ENCODE data around the gene DTNB.
"Not testable (repeated sequence)": the region's sequence is repeated elsewhere in the genome, so short reads cannot be mapped to it uniquely, and the experiment has no call there.

The DTNB gene

DNA sequence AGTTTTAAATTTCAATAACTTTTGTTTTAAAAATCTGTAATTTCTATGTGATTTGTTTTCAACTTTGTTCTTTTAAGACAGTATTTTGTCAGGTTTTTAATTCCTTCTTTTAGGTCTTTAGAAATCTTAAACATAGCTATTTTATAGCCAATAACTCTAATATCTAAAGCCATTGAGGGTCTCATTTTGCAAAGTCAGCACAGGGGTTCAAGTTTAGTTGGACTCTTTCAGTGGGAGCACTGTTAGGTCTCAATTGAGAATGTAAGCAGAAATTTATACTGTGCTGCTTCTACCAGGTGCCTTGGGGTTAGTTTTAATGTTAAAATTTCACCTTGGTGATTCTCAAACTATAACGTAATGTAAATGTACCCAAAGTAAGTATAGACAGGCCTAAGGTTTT is 226.4 kb downstream of the DTNB start:
- DNase-seq, result no peak

DNA sequence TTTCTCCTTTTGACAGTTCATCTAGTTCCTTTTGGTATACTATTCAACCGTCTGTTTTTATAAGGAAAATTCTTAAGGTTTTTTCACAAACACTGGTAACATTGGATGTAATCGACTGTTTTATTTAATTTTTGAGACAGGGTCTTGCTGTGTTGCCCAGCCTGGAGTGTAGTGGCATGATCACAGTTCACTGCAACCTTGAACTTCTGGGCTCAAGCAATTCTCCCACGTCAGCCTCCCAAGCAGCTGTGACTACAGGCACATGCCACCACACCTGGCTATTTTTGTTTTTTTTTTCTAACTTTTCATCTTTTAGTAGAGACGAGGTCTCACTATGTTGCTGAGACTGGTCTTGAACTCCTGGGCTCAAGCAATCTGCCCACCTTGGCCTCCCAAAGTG is 227.3 kb downstream of the DTNB start:
- no peak for DNase-seq

DNA sequence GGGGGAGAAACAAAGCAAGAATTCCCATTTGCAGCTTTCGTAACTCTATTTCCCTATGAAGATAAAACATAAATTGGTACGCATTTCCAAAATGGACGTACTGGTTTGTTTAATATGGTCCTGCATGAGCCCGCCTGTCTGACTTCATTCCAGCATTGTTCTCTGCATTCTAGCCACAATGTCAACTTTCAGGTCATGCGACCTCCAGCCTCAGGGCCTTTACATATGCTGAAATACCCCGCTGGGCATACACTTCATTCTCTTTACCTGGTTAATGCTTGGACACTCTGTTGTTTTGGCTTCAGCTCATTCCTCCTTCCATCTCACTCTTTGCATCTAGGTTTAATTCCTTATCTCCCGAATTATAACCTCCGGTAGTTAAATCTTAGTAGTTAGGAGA is 227.9 kb downstream of the DTNB start:
- DNase-seq, result no peak

DNA sequence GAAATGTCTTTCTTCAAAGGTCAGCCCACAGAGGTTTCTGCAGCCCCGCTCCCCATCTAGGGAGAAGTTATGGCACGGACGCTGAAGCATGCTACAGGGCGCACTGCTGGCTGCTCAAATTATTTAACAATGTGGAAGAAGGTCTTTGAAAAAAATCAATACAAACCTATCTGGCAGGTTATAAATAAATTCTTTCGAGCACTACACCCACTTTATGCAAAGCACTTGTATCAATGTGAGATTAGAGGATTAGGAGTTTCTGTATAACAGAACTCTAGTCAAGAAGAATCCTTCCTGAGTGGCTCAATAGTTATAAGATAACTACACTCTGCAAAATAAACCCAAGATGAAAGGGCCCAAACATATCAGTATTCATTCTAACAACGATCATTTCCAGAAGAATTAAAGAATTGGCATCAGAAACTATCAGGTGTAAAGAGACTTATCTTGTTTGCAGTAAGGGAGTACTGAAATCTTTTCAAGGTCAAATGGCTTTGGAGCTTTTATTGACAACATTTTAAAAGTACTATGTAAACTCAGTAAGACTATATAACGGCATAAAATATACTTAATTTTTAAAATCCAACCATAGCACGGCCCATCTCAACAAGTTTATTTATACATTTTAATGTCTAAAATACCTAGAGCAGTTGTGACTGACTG is 228.6 kb downstream of the DTNB start:
- DNase-seq, result no peak

DNA sequence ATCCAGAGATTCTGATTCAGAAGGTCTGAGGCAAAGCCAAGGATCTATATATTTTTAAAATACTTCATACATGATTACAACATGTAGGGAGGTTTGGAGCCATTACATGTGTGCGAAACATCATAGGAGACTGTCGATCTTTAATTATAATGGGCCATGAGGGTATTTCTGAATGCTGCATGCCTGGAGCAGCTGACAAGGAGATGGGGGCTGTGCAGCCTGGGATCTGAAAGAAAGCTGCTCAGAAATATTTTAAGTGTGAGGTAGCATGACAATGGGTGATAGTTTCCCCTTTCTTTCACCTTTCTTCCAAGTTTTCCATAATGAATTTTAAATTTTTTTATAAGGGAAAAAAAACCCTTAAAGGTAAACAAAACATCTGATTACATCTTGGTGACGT is 229.6 kb downstream of the DTNB start:
- DNase-seq, result no peak

DNA sequence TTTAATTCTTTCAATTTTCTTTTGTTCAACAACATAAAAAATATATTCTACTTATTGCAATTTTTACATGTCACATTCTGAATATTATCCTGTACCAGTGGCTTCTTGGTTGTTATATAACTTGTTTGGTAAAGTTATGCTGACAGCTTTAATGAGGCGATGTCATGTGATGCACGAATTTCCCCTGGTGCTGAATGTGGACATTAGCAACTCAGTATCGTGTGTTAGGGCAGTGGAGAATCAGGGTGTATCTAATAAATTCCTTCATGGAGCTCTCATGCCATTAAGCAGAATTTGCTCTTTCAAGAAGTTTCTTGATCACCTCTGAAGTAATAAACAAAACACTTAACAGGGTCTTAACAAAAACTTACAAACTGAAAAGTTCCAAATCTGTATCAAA is 232.0 kb downstream of the DTNB start:
- no peak for DNase-seq

DNA sequence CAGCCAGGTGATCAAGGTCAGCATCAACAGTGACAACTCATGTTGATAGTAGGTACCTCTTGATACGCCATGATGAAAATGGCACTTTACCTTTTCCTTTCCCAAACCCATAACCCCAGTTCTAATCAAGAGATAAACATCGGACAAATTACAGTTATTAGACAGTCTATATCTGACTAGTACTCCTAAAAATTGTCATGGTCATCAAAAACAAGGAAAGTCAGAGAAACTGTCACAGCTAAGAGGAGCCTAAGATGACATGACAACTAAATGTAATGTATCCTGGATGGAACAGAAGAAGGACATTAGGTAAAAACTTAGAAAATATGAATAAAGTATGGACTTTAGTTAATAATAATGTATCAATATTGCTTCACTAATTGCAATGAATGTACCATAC is 234.6 kb downstream of the DTNB start:
- no peak for DNase-seq

DNA sequence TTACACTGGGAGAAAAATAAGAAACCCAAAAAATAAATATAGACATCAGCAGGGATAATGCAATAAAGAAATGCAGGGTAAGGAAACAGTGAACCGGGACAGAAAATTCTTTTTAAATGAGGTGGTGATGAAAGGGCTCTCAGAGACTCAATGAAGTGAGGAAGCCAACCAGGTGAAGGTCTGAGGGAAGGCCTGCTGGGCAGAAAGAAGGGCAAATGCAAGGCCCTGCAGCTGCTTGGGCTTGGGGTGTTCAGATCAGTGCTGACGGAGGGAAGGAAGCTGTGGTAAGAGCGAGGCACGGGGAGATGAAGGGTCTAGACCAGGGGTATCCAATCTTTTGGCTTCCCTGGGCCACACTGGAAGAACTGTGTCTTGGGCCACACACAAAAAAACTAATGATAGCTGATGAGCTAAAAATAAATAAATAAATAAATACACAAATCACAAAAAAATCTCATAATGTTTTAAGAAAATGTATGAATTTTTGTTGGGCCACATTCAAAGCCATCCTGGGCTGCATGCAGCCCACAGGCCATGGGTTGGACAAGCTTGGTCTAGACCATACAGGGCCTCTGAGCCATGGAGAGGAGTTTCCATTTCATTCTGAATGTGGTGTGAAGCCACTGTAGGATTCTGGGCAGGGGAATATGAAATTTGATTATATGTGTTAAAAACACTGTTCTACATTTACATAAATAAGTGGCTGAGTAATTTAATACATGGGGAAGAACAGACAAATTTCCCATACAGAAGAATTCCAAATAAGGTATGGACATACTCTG is 235.3 kb downstream of the DTNB start:
- no peak for DNase-seq

DNA sequence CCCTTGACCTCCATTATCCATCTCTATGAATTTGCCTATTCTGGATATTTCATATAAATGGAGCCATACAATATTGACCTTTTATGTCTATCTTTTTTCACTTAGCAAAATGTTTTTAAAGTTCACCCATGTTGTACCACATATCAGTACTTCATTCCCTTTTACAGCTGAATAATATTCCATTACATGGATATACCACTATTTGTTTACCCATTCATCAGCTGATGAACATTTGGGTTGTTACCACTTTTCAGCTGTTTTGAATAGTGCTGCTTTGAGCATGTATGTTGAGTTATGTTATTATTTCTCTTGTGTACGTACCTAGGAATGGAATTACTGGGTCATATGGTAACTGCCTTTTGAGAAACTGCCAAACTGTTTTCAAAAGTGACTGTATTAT is 238.0 kb downstream of the DTNB start:
- no peak for DNase-seq

DNA sequence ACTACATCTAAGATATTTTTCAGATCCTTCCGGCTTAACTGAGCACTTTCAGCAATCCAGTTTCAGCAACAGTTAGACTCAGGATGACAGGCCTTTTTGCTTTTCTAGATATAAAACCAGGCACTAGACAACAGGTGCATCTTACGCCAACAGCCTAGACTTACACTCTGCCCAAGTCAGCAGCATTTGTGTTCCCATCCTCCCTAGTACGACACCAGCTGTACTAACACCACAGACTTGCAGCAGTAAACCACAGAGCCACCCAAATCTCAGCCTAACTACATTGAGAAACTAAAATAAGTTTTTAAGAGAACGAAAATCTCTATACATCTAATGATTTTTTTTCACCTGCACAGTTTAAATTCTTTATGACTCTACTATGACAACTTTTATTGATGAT is 241.8 kb downstream of the DTNB start:
- no peak for DNase-seq

DNA sequence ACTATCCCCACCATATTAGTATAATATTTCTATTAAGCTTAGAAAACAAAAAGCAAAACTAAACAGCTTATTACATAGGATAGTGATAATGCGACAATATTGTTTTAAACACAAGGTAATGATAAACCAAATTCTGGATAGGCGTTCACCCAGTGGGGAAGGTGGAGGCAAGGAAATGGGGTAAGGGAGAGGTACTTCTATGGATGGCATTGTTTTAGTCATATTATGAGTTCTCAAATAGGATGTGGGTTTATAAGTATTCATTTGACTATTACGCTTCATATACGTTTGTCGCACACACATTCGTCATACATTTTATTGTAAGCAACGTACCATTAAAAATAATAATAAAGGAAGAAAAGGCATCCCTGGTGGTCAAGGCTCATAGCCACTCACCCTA is 242.8 kb downstream of the DTNB start:
- DNase-seq, result no peak

DNA sequence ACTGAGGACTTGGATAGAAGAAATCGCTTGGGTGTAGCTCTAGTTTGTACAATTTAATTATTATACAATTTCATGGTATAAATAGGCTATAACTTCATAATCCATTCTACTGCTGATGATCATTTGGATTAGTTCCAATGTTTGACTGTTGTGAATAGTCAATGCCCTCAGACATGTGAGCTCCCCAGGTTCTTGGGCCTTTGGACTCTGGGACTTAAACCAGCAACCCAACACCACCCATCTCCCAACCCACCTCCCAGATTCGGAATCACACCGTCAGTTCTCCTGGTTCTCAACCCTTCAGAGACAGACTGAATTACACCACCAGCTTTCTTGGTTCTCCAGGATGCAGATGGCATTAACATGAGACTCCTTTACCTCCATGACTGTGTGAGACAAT is 247.1 kb downstream of the DTNB start:
- DNase-seq, result no peak

DNA sequence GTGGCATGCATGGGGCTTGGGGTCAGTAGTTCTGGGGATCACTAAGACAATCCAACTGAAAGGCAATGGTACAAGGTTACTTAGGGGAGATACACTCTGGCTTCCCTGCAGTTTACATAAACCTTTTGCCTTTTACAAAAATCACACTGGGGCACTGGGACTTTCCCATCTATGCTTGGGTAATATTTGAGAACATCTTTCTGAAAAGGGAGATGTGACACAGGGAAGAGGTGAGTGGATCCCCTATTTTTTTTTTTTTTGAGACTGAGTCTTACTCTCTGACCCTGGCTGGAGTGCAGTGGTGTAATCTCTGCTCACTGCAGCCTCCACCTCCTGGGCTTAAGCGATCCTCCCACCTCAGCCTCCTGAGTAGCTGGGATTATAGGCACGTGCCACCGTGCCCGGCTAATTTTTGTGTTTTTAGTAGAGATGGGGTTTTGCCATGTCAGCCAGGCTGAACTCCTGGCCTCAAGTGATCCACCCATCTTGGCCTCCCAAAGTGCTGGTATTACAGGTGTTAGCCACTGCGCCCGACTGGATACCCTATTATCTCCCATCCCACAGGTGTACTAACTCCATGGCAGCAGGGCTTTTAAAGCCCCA is 248.8 kb downstream of the DTNB start:
- no peak for DNase-seq

DNA sequence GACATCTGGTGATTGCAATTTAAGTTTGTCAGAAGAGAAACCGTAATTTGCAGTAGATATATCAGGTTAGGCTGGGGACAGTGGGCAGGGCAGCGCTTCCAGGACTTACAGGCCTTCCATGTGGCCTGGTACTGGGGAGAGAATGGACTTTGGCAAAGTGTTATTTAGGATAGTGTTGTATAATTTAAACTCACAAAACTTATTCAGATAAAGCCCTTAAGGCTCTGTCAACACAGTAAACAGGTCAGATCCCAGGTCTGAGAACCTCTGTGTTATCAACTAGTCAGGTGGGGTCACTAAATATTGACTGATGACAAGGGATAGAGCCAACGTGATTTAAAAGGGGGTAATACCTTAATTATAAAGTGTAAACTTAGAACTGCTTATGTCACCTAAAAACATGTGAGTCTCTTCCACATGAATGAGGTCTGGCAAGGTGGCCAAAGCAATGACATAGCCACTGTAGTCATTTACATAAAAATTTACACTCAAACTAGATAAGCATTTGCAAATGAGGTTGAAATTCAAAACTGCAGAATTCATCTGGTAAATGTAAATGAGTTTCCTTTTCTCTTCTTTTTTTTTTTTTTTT is 251.5 kb downstream of the DTNB start:
- no peak for DNase-seq

DNA sequence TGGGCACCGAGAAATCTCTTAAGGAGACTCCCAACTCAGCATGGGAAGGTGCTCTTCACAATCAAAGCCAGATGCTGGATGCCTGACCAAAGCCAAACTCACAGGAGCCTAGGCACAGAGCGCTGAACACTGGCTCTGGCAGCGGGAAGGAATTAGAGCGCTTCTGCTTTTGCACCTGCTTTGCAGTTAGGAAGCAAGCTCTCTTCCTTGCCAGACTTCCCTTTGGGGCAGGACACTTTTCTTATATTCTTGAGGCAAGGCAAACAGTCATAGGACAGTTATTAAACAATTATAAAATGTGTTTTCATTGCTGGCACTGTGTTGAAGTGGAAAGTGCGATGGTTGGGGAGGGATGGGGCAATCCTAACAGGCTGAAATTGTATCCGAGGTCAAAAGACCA is 252.1 kb downstream of the DTNB start:
- no peak for DNase-seq

DNA sequence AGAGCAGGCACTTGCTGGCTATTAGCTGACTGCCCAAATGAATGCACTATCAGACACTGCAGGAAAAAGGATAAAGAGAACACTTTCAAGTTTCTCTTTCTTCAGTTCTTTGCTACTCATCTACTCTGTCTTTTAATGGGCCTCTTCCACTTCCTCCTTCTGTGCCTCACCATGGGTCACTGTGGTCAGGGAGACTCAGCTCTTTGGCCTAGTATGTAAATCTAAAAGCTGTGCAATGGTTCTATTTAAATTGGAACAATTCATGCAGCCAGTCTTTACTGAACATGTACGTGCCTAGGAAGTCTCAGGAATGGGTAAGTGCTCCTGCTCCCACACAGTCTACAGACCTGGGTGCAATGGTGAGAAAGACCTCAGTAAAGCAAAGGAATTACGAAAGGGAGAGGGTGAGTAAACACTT is 252.5 kb downstream of the DTNB start:
- DNase-seq, result no peak

DNA sequence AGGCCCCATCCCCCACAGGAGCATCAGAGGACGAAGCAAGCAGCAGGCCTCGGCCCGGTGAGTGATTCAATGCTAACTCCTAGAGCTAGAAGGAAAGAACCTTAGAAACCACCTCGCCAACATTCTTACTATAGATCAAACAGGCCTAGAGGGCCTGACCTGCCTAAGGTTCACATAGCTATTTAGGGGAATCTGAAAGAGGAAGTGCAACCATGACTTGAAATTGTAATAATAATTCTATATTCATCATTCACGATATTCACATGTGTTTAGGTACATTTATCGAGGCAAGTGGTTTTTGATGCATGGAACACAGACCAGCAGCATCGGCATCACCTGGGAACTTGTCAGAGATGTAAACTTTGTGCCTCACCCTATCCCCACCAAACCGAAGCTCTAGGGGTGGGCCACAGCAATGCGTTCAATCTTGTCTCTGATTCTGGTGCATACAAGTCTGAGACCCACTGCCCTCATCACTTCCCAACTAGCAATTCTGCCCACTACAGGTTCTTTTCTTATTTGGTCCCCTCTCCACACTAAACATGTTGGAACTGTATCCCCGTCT is 253.6 kb downstream of the DTNB start:
- DNase-seq, result no peak

DNA sequence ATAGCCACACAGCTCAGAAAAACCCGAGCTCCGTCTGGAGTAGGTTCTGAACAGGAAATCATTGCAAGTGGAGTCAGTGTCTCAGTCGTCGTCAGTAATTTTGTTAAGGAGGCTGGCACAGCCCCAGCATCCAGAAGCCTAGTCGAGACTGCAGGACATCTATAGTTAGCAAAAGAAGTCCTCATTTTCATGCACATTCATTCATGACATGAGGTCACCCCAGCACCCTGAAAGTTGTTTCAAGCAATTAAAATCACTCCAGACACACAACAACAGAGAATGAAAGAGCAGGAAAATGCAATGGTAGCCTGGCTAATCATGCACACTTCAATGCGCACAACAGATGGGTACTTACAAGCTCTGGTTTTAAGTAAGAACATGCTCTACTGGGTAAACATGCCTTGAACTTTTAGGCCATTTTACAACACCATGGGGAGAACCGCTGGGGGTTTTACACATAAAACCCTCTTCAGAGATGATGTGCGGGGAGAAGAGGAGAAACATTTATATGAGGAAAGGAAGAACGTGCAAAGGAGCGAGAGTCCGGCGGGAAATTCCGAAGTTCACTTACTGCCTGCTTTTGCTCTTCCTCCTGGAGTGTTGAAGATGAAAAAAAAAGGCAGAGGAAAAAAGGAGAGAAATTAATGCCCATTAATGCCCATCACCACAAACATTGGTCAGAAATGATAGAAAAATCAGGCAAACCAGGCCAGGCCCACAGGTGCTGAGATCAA is 254.3 kb downstream of the DTNB start:
- no peak for DNase-seq

DNA sequence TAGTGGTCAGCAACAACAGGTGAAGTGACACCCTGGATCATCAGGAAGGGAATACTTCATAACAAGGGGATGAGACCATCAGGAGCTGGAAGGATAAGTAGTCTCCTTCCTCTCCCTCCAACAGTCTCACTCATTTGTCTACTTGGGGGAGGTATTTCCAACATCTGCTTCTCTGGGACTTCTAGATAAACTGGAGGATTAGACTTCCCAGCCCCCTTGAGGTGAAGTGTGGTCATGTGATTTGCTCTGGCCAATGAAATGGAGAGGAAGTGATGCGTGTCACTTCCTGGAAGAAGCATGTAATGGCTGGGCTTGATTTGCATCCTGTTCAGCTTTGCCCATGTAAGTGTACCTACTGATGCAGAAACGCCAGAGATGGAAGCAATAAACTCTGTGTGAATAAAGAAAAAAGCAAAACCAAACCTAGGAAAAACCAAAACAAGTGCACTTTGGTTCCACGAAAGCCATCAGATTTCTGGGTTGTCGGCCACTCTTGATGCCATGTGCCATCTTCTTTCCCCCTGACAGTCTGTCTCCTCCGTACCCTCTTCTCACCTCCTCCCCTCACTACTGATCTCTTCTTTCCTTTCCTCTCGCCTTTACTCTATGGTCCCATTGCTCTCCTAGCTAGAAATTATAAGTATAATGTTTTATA is 255.5 kb downstream of the DTNB start:
- DNase-seq, result no peak

DNA sequence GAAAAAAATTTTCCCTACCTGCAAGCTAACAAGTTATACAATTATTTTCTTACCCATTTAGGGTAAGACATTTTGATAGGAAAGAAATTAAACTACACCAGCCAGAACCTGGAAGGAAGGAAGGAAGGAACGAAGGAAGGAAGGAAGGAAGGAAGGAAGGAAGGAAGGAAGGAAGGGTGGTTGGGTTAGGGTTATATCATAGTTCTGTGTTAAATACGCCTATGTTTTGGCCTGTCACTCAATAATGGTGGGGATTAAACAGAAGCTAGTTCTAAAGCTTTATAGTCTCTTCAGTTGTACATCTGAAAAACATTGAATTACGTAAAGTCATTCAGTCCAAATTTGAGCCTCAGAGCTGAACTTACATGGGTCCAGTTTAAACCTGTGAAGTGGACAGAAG is 256.7 kb downstream of the DTNB start:
- no peak for DNase-seq

DNA sequence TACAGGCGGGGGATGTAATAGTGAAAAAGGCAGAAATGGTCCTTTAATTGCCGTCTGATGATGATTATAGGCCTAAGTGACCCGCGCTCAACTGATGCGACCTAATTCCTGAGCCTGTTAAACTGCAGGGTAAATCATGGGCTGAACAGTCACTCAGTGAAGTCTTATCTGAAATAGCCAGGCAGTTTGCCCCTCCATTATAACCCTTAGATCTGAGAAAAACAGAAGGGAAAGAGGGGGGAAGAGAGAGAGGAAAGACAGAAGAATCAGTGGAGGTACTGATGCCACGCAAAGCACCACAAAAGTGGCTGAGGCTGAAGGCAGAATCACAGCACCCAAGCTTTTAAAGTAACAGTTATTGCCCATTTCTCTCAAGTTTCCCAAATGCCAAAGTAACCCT is 258.6 kb downstream of the DTNB start:
- DNase-seq, result no peak

DNA sequence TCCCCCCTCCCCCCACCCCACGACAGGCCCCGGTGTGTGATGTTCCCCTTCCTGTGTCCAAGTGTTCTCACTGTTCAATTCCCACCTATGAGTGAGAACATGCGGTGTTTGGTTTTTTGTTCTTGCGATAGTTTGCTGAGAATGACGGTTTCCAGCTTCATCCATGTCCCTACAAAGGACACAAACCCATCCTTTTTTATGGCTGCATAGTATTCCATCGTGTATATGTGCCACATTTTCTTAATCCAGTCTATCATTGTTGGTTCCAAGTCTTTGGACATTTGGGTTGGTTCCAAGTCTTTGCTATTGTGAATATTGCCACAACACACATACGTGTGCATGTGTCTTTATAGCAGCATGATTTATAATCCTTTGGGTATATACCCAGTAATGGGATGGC is 260.0 kb downstream of the DTNB start:
- not testable (repeated sequence) for DNase-seq
